GM21825 (cell line): ENCODE data around the gene FBF1.
A peak's percentile ranks its signal among the peaks of the same experiment; 100 is the strongest.

ENCODE experiments used
- ATAC-seq: cut with Tn5 transposase; IDR thresholded peaks from one replicate; pipeline ENCODE4 v1.9.1; 2021; ENCODE audit warnings: mild to moderate bottlenecking, moderate library complexity; ENCODE audit not compliant: unreplicated experiment

FBF1 gene

GRCh38 chr17:75917141-75917916 lies 23.5 kb downstream of the FBF1 start:
- ATAC-seq, result no peak

GRCh38 chr17:75915268-75915667 lies 25.6 kb downstream of the FBF1 start:
- no peak for ATAC-seq

GRCh38 chr17:75914643-75915267 lies 26.1 kb downstream of the FBF1 start:
- ATAC-seq, result no peak

- no peak for ATAC-seq
Measured at GRCh38 chr17:75913537-75914210, 27.2 kb downstream of the FBF1 start.

- no peak for ATAC-seq
Measured at GRCh38 chr17:75910699-75911098, 30.1 kb downstream of the FBF1 start.

- no peak for ATAC-seq
Measured at GRCh38 chr17:75909812-75910274, 31.0 kb downstream of the FBF1 start.

GRCh38 chr17:75909051-75909811 lies 31.6 kb downstream of the FBF1 start:
- ATAC-seq, result no peak

GRCh38 chr17:75908201-75908600 lies 32.6 kb downstream of the FBF1 start:
- ATAC-seq, result no peak

GRCh38 chr17:75906143-75906884 lies 34.5 kb downstream of the FBF1 start:
- ATAC-seq, result no peak

GRCh38 chr17:75904749-75905521 lies 35.9 kb downstream of the FBF1 start, which contains the start of gene MRPL38:
TSS of gene MRPL38 (minus strand) at chr17:75904884. CDS start at chr17:75904875, 9 bp downstream.
- ATAC-seq, result peak; percentile 93

- no peak for ATAC-seq
Measured at GRCh38 chr17:75902406-75902805, 38.4 kb downstream of the FBF1 start.

- ATAC-seq, result no peak
Measured at GRCh38 chr17:75901727-75902126, 39.1 kb downstream of the FBF1 start.

GRCh38 chr17:75900691-75901533 lies 39.9 kb downstream of the FBF1 start:
- no peak for ATAC-seq

- no peak for ATAC-seq
Measured at GRCh38 chr17:75899767-75900468, 40.9 kb downstream of the FBF1 start.

GRCh38 chr17:75899353-75899752 lies 41.5 kb downstream of the FBF1 start:
- ATAC-seq, result no peak

- no peak for ATAC-seq
Measured at GRCh38 chr17:75898791-75899190, 42.1 kb downstream of the FBF1 start.

- ATAC-seq, result no peak
Measured at GRCh38 chr17:75898065-75898464, 42.8 kb downstream of the FBF1 start.
